ACC112 (cell line): ENCODE data around the gene HK2.

ENCODE experiments used
- H2AFZ ChIP-seq: fragments of 200-600 bp; sonication (generic); one replicate; pipeline ENCODE4 v1.6.0; 2017; ENCODE audit warnings: antibody characterized with exemption, low read length; ENCODE audit not compliant: unreplicated experiment
- H3K27ac ChIP-seq: fragments of 200-600 bp; sonication (generic); 2 replicates; pipeline ENCODE4 v1.5.1; 2014; ENCODE audit warnings: low read depth, mild to moderate bottlenecking, antibody characterized with exemption, low read length, moderate library complexity
- H3K27me3 ChIP-seq: fragments of 200-600 bp; sonication (generic); 2 replicates; pipeline ENCODE4 v1.6.1; 2014; ENCODE audit warnings: mild to moderate bottlenecking, antibody characterized with exemption, low read length, moderate library complexity, mixed read lengths; ENCODE audit not compliant: insufficient read depth
- H3K36me3 ChIP-seq: fragments of 200-600 bp; sonication (generic); 2 replicates; pipeline ENCODE4 v1.6.1; 2016; ENCODE audit warnings: mild to moderate bottlenecking, antibody characterized with exemption, low read length, moderate library complexity, mixed read lengths; ENCODE audit not compliant: insufficient read depth
- H3K4me1 ChIP-seq: fragments of 200-600 bp; sonication (generic); one replicate; pipeline ENCODE4 v1.6.1; 2016; ENCODE audit warnings: low read length, mixed read lengths; ENCODE audit not compliant: insufficient read depth, unreplicated experiment, control insufficient read depth
- H3K4me3 ChIP-seq: fragments of 200-600 bp; sonication (generic); 2 replicates; pipeline ENCODE4 v1.5.1; 2014; ENCODE audit warnings: mild to moderate bottlenecking, low read depth, low read length
- H3K79me2 ChIP-seq: fragments of 200-600 bp; sonication (generic); one replicate; pipeline ENCODE4 v1.6.0; 2016; ENCODE audit warnings: low read length; ENCODE audit not compliant: control insufficient read depth, unreplicated experiment, insufficient read depth

The HK2 gene

DNA sequence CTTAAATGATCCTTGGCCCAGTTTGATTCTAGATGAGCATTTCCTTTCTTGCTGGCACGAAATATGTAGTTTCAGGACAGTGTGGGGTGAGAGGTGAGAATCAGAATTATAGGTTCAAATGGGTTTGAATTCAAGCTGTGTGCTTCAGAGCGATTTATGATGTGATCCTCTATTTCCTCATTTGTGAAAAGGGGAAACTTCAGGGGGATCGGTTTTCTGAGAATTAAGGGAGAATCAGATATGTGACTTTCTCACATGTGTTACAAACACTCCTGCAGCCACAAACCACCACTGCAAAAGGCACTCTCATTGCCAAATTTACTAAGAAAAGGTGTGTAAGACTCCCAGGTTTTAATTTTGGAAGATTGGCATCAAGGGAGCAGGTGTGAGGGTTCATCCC is 24.4 kb downstream of the HK2 start:
- Histone ChIP-seq H3K36me3 (peaks cover 16% of the 10 kb centered on the region; the same call in 1 of the 2 replicates), H2AFZ (no peak overlapping the region), H3K27ac (no peak overlapping the region), H3K4me1 (no peaks in the 10 kb centered on the region), H3K79me2 (peaks cover 6% of the 10 kb centered on the region), H3K27me3 (no peaks in the 10 kb centered on the region), H3K4me3 (no peak overlapping the region)

GRCh38 chr2:74860079-74860478 is 26.2 kb downstream of the HK2 start:
- Histone ChIP-seq H2AFZ (no peak overlapping the region), H3K79me2 (peaks cover 17% of the 10 kb centered on the region), H3K27ac (no peak overlapping the region), H3K27me3 (no peaks in the 10 kb centered on the region), H3K36me3 (peaks cover 15% of the 10 kb centered on the region; the same call in 1 of the 2 replicates), H3K4me3 (no peak overlapping the region), H3K4me1 (peaks cover 5% of the 10 kb centered on the region)

DNA sequence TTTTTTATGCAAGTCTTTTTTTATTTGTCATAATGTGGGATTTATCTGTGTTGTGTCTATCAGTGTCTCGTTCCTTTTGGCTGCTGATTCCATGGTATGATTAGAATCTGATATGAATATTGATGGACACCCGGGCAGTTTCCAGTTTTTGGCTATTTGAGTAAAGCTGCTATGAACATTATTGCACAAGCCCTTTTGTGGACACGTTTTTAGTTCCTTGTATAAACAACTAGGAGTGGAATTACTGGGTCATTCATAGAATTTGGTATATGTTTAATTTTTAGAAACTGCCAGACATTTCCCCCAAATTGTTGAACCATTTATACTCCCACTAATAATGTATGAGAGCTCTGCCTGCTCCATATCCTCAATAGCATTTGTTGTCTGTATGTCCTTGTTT is 26.6 kb downstream of the HK2 start:
- peaks cover 12% of the 10 kb centered on the region; the same call in 1 of the 2 replicates for H3K36me3 ChIP-seq
- H2AFZ ChIP-seq = no peak overlapping the region
- peaks cover 21% of the 10 kb centered on the region for H3K79me2 ChIP-seq
- H3K4me1 ChIP-seq = peaks cover 10% of the 10 kb centered on the region
- H3K27ac ChIP-seq = no peak overlapping the region
- no peaks in the 10 kb centered on the region for H3K27me3 ChIP-seq
- no peak overlapping the region for H3K4me3 ChIP-seq

- H3K4me1 ChIP-seq = peaks cover 20% of the 10 kb centered on the region
- H3K27me3 ChIP-seq = no peaks in the 10 kb centered on the region
- no peak overlapping the region for H3K27ac ChIP-seq
- no peak overlapping the region for H3K4me3 ChIP-seq
- H3K79me2 ChIP-seq = peaks cover 30% of the 10 kb centered on the region
- no peak overlapping the region for H2AFZ ChIP-seq
- H3K36me3 ChIP-seq = peaks cover 7% of the 10 kb centered on the region; the same call in 1 of the 2 replicates
Measured at GRCh38 chr2:74861531-74861930, 27.6 kb downstream of the HK2 start.

- H3K27me3 ChIP-seq = no peaks in the 10 kb centered on the region
- H3K79me2 ChIP-seq = peaks cover 34% of the 10 kb centered on the region
- no peak overlapping the region for H2AFZ ChIP-seq
- no peak overlapping the region for H3K4me3 ChIP-seq
- peaks cover 5% of the 10 kb centered on the region; the same call in 1 of the 2 replicates for H3K36me3 ChIP-seq
- H3K27ac ChIP-seq = no peak overlapping the region
- H3K4me1 ChIP-seq = peaks cover 22% of the 10 kb centered on the region
Measured at GRCh38 chr2:74862020-74862964, 28.4 kb downstream of the HK2 start.

- peaks cover 39% of the 10 kb centered on the region for H3K79me2 ChIP-seq
- no peak overlapping the region for H3K27ac ChIP-seq
- peaks cover 12% of the 10 kb centered on the region for H3K36me3 ChIP-seq
- H2AFZ ChIP-seq = no peak overlapping the region
- H3K4me1 ChIP-seq = peaks cover 22% of the 10 kb centered on the region
- H3K27me3 ChIP-seq = no peaks in the 10 kb centered on the region
- no peak overlapping the region for H3K4me3 ChIP-seq
Measured at GRCh38 chr2:74863802-74864248, 29.9 kb downstream of the HK2 start.

- no peaks in the 10 kb centered on the region for H3K27me3 ChIP-seq
- H3K27ac ChIP-seq = peak overlapping the region; percentile 48
- H3K4me3 ChIP-seq = no peak overlapping the region
- no peak overlapping the region for H2AFZ ChIP-seq
- peaks cover 41% of the 10 kb centered on the region for H3K79me2 ChIP-seq
- peaks cover 21% of the 10 kb centered on the region for H3K36me3 ChIP-seq
- peaks cover 22% of the 10 kb centered on the region for H3K4me1 ChIP-seq
Measured at GRCh38 chr2:74864728-74865722, 31.1 kb downstream of the HK2 start.

DNA sequence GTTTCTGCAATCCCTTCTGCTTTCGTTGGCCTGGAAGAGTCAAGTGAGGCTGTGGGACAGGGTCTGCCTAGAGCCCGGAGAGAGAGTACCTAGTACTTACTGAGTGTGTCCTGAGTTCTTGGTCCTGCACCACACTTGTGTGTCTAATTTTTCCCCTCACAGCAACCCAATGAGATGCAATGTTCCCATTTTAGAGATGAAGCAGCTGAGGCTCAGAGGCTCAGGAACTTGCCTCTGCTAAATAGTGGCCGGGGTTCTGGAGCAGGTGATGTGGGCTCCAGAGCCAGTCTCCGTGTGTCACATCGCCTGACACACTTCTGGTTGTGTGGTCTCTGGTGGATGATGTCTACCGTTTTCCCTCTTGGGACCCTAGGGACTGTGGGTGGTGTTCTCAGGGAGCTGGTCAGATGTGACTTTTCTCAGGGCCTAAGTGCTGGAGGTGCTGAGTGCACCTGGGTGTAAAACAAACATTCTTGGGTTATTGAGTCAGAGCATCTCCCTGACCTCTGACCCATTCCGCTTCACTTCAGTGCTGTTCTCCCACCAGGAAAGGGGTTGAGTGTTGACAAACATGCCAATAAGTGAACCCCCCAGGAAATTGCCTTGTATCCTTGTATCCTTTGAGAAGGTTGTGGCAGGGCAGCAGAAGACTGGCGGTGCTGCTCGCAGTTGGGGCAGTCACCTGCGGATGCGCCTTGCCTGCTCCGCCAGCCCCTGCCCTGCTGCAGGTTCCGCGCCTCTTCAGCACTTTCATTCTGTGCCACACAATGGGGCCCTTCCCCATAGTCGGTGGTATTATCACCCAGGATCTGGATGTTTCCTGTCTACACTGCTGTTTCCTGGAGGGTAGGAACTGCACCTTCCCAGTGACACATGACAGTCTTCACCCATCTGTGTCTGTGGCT is 32.1 kb downstream of the HK2 start:
- Histone ChIP-seq H2AFZ (no peak overlapping the region), H3K27ac (peak overlapping the region; percentile 48; the same call in 1 of the 2 replicates), H3K27me3 (no peaks in the 10 kb centered on the region), H3K4me1 (peaks cover 22% of the 10 kb centered on the region), H3K36me3 (peaks cover 21% of the 10 kb centered on the region), H3K4me3 (no peak overlapping the region), H3K79me2 (peaks cover 41% of the 10 kb centered on the region)

- Histone ChIP-seq H3K27me3 (no peaks in the 10 kb centered on the region), H2AFZ (no peak overlapping the region), H3K4me3 (no peak overlapping the region), H3K36me3 (peaks cover 21% of the 10 kb centered on the region), H3K79me2 (peaks cover 47% of the 10 kb centered on the region), H3K27ac (peak overlapping the region; percentile 0; the same call in 1 of the 2 replicates), H3K4me1 (peaks cover 36% of the 10 kb centered on the region)
Measured at GRCh38 chr2:74867841-74868658, 34.1 kb downstream of the HK2 start.
